ENCODE measurements around the gene ARMH1. TPM values are rescaled to one million over a fixed set of nuclear protein-coding genes. Genes with fewer than 3 reads are reported as not detected.

Gene ARMH1
- total and polyA plus RNA-seq, 4 experiments from 2014 or later = 26.0 to 74.5 (median 47.2) TPM

GRCh38 chr1:44650159-44650831 lies 24.2 kb upstream of the ARMH1 start:
- ChIA-PET CTCF (ENCODE audit: partially characterized antibody) (interaction anchor here (3.2 to 4.3 kb wide), 4 partner anchors 9 to 79 kb away, joined by 39 to 153 read pairs (median 58); no protein-coding TSS in a partner anchor), POLR2A (ENCODE audit: partially characterized antibody) (interaction anchor here (1.2 kb wide), 1 partner anchor 18 kb away, joined by 3 read pairs; no protein-coding TSS in a partner anchor)
- no peak for DNase-seq
- no peaks in the 10 kb centered on the region for H3K27me3 ChIP-seq (ENCODE audit: insufficient read depth, low read length)
- H3K9me3 Mint-ChIP-seq = no peaks in the 10 kb centered on the region
- H3K4me3 Mint-ChIP-seq = peak overlapping the region in 1 of 8 donors; percentile 8
- no peaks in the 10 kb centered on the region for H3K4me1 ChIP-seq (ENCODE audit: insufficient read depth, low read length)
- peaks cover 14 to 64% of the 10 kb centered on the region in 2 donors for H3K36me3 Mint-ChIP-seq
- H3K4me1 Mint-ChIP-seq = no peaks in the 10 kb centered on the region
- no peaks in the 10 kb centered on the region for H3K9me3 ChIP-seq (ENCODE audit: control insufficient read depth in 1 of 2, low read length in 2 of 2)
- H3K4me3 ChIP-seq (ENCODE audit: low read length in 2 of 2) = no peak overlapping the region
- intact Hi-C loops (cut with micrococcal nuclease) = loop anchor here (5.0 kb wide), 1 partner anchor 558 kb away; no protein-coding TSS in a partner anchor
- peaks cover 53% of the 10 kb centered on the region for H3K36me3 ChIP-seq (ENCODE audit: insufficient read depth, low read length)
- H3K27me3 Mint-ChIP-seq = no peaks in the 10 kb centered on the region
- H3K27ac ChIP-seq (ENCODE audit: low read depth, low read length) = no peak overlapping the region
- H3K27ac Mint-ChIP-seq = peak overlapping the region in 1 of 7 donors; percentile 43

GRCh38 chr1:44651069-44651468 lies 23.4 kb upstream of the ARMH1 start:
- no peaks in the 10 kb centered on the region for H3K4me1 Mint-ChIP-seq
- H3K27me3 Mint-ChIP-seq = no peaks in the 10 kb centered on the region
- CTCF ChIA-PET (ENCODE audit: partially characterized antibody) = interaction anchor here (0.6 to 4.3 kb wide), 12 partner anchors 10 to 434 kb away, joined by 3 to 153 read pairs (median 30); no protein-coding TSS in a partner anchor
- H3K9me3 Mint-ChIP-seq = no peaks in the 10 kb centered on the region
- H3K27me3 ChIP-seq (ENCODE audit: insufficient read depth, low read length) = no peaks in the 10 kb centered on the region
- DNase-seq = no peak
- H3K9me3 ChIP-seq (ENCODE audit: control insufficient read depth in 1 of 2, low read length in 2 of 2) = no peaks in the 10 kb centered on the region
- H3K4me1 ChIP-seq (ENCODE audit: insufficient read depth, low read length) = no peaks in the 10 kb centered on the region
- no peak overlapping the region for H3K27ac ChIP-seq (ENCODE audit: low read depth, low read length)
- POLR2A ChIA-PET (ENCODE audit: partially characterized antibody) = interaction anchor here (2.3 to 2.6 kb wide), 4 partner anchors 18 to 273 kb away, joined by 7 to 20 read pairs (median 11); partner anchors contain the start of genes ARMH1 and TMEM53
- H3K27ac Mint-ChIP-seq = peak overlapping the region in 3 of 7 donors; percentile 28 to 79 (median 60)
- intact Hi-C loops (cut with micrococcal nuclease) = loop anchor here (5.0 kb wide), 1 partner anchor 559 kb away; no protein-coding TSS in a partner anchor
- H3K4me3 ChIP-seq (ENCODE audit: low read length in 2 of 2) = no peak overlapping the region
- peaks cover 47% of the 10 kb centered on the region for H3K36me3 ChIP-seq (ENCODE audit: insufficient read depth, low read length)
- H3K36me3 Mint-ChIP-seq = peaks cover 14 to 63% of the 10 kb centered on the region in 2 donors
- H3K4me3 Mint-ChIP-seq = no peak overlapping the region

DNA sequence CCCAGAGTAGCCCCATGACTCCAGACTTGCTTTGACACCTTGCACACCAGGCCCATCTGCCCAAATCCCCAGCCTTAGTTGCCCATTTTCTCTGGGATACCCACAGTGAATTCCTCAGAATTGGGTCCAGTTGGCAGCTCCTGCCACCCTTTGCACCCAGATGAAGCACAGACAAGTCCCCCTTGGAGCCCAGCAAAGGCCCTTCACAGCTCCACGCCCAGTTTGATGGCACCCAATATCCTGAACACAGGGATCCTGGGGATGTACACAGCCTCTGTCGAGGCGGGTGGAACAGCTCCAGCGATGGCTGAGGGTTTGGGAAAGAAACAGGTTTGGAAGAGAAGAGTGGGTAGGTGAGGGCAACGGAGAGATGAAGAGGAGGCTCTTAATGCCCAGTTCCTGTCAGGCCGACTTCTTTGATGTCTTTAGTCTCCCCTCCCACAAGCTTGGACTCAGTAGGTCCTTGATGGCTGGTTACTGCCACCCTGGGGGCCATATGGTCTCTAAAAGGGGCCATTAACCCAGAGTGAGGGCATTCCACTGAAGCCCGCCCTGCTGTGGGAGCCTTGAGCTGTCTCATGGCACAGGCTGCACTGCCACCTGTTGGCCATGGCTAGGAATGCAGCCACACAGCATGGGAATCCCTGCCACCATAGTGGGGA lies 21.9 kb upstream of the ARMH1 start:
- no peaks in the 10 kb centered on the region for H3K27me3 Mint-ChIP-seq
- peak; percentile 57 to 68 (median 64) for DNase-seq
- H3K36me3 ChIP-seq (ENCODE audit: insufficient read depth, low read length) = peaks cover 35% of the 10 kb centered on the region
- H3K4me3 ChIP-seq (ENCODE audit: low read length in 2 of 2) = no peak overlapping the region
- no peaks in the 10 kb centered on the region for H3K27me3 ChIP-seq (ENCODE audit: insufficient read depth, low read length)
- H3K4me1 ChIP-seq (ENCODE audit: insufficient read depth, low read length) = no peaks in the 10 kb centered on the region
- H3K9me3 Mint-ChIP-seq = no peaks in the 10 kb centered on the region
- no peaks in the 10 kb centered on the region for H3K4me1 Mint-ChIP-seq
- H3K27ac ChIP-seq (ENCODE audit: low read depth, low read length) = no peak overlapping the region
- H3K4me3 Mint-ChIP-seq = no peak overlapping the region
- CTCF ChIA-PET (ENCODE audit: partially characterized antibody) = interaction anchor here (0.7 to 4.3 kb wide), 39 partner anchors 10 to 604 kb away, joined by 3 to 153 read pairs (median 5); partner anchors contain the start of genes ARMH1 and TMEM53
- POLR2A ChIA-PET (ENCODE audit: partially characterized antibody) = interaction anchor here (1.2 to 2.6 kb wide), 6 partner anchors 20 to 274 kb away, joined by 3 to 20 read pairs (median 7); partner anchors contain the start of genes ARMH1 and TMEM53
- peaks cover 9 to 51% of the 10 kb centered on the region in 2 donors for H3K36me3 Mint-ChIP-seq
- intact Hi-C loops (cut with micrococcal nuclease) = loop anchor here (1.0 to 5.0 kb wide), 4 partner anchors 22 to 560 kb away; no protein-coding TSS in a partner anchor
- H3K9me3 ChIP-seq (ENCODE audit: control insufficient read depth in 1 of 2, low read length in 2 of 2) = no peaks in the 10 kb centered on the region
- H3K27ac Mint-ChIP-seq = peak overlapping the region; percentile 30 to 64 (median 44)

GRCh38 chr1:44653107-44653964 lies 21.2 kb upstream of the ARMH1 start:
- Histone ChIP-seq H3K27ac (ENCODE audit: low read depth, low read length) (no peak overlapping the region), H3K27me3 (ENCODE audit: insufficient read depth, low read length) (no peaks in the 10 kb centered on the region), H3K4me1 (ENCODE audit: insufficient read depth, low read length) (no peaks in the 10 kb centered on the region), H3K36me3 (ENCODE audit: insufficient read depth, low read length) (peaks cover 27% of the 10 kb centered on the region), H3K9me3 (ENCODE audit: control insufficient read depth in 1 of 2, low read length in 2 of 2) (no peaks in the 10 kb centered on the region), H3K4me3 (ENCODE audit: low read length in 2 of 2) (no peak overlapping the region)
- no peak for DNase-seq
- ChIA-PET CTCF (ENCODE audit: partially characterized antibody) (interaction anchor here (0.7 to 4.3 kb wide), 32 partner anchors 10 to 605 kb away, joined by 3 to 153 read pairs (median 5); partner anchors contain the start of genes ARMH1 and TMEM53), POLR2A (ENCODE audit: partially characterized antibody) (interaction anchor here (2.3 to 2.6 kb wide), 4 partner anchors 20 to 275 kb away, joined by 7 to 20 read pairs (median 11); partner anchors contain the start of genes ARMH1 and TMEM53)
- Mint-ChIP-seq H3K27ac (peak overlapping the region in 1 of 7 donors; percentile 42), H3K36me3 (peaks cover 9 to 43% of the 10 kb centered on the region in 2 donors), H3K9me3 (no peaks in the 10 kb centered on the region), H3K4me3 (no peak overlapping the region), H3K27me3 (no peaks in the 10 kb centered on the region), H3K4me1 (peaks cover 0 to 1% (median 0%) of the 10 kb centered on the region in 4 donors)
- intact Hi-C loops (cut with micrococcal nuclease) = loop anchor here (1.0 to 5.0 kb wide), 4 partner anchors 23 to 561 kb away; no protein-coding TSS in a partner anchor

DNA sequence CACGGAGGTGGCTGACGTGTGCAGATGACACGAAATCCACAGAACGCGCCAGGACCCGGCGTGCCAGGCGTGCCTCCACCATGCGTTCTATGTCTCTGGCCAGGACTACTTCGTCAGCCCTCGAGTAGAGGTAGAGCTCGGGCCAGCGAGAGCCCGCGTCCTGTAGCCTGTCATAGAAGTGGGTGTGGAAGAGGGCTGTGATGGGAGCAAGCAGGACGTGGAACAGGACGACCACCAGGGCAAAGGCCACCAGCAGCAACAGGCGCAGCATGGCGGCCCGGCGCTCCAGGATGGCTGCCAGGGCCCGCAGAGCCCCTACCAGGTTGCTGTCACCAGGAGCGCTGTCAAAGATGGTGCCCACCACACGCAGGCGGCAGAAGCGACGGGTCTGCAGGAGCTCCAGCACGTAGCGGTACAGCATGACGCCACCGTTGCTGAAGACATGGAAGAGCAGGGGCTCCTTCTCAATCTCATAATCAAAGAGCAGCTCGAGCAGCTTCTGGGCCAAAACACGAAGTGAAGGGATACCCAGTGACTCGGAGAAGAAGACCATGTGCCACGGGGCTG lies 19.8 kb upstream of the ARMH1 start:
- Histone ChIP-seq H3K36me3 (ENCODE audit: insufficient read depth, low read length) (peaks cover 14% of the 10 kb centered on the region), H3K4me1 (ENCODE audit: insufficient read depth, low read length) (no peaks in the 10 kb centered on the region), H3K27ac (ENCODE audit: low read depth, low read length) (no peak overlapping the region), H3K27me3 (ENCODE audit: insufficient read depth, low read length) (no peaks in the 10 kb centered on the region), H3K9me3 (ENCODE audit: control insufficient read depth in 1 of 2, low read length in 2 of 2) (no peaks in the 10 kb centered on the region), H3K4me3 (ENCODE audit: low read length in 2 of 2) (no peak overlapping the region)
- intact Hi-C loops (cut with micrococcal nuclease) = loop anchor here (5.0 kb wide), 1 partner anchor 562 kb away; no protein-coding TSS in a partner anchor
- Mint-ChIP-seq H3K27ac (no peak overlapping the region), H3K4me3 (no peak overlapping the region), H3K4me1 (peaks cover 0 to 1% (median 0%) of the 10 kb centered on the region in 4 donors), H3K9me3 (no peaks in the 10 kb centered on the region), H3K36me3 (peaks cover 0 to 30% of the 10 kb centered on the region in 2 donors), H3K27me3 (no peaks in the 10 kb centered on the region)
- DNase-seq = no peak
- ChIA-PET CTCF (ENCODE audit: partially characterized antibody) (interaction anchor here (0.9 to 1.6 kb wide), 3 partner anchors 10 to 82 kb away, joined by 3 to 5 read pairs (median 3); no protein-coding TSS in a partner anchor), POLR2A (ENCODE audit: partially characterized antibody) (no interaction called here)

DNA sequence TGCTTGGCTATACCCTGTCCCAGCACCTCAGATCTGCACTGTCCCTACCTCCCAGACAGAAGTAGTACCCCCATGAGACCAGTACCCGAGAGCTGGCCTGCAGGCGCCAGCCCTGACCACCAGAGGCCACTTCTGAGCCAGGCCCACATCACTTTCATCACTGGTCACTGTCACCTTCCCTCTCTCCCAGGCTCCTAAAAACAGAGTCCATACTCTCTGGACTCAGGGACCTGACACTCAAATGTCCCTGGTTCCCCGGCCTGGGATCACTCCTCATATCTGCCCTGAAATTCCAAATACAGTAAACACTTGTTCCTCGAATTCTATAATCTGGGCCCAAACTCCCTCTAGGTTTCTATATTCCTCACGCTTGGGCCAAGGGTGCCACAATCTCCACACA lies 18.9 kb upstream of the ARMH1 start:
- ChIA-PET CTCF (ENCODE audit: partially characterized antibody) (interaction anchor here (0.9 to 1.6 kb wide), 3 partner anchors 9 to 83 kb away, joined by 3 to 5 read pairs (median 3); no protein-coding TSS in a partner anchor), POLR2A (ENCODE audit: partially characterized antibody) (no interaction called here)
- peaks cover 6% of the 10 kb centered on the region for H3K36me3 ChIP-seq (ENCODE audit: insufficient read depth, low read length)
- H3K4me3 ChIP-seq (ENCODE audit: low read length in 2 of 2) = no peak overlapping the region
- H3K4me1 ChIP-seq (ENCODE audit: insufficient read depth, low read length) = no peaks in the 10 kb centered on the region
- no peaks in the 10 kb centered on the region for H3K9me3 ChIP-seq (ENCODE audit: control insufficient read depth in 1 of 2, low read length in 2 of 2)
- H3K27me3 ChIP-seq (ENCODE audit: insufficient read depth, low read length) = no peaks in the 10 kb centered on the region
- intact Hi-C loops (cut with micrococcal nuclease) = no loop called here
- Mint-ChIP-seq H3K36me3 (peaks cover 0 to 24% of the 10 kb centered on the region in 2 donors), H3K9me3 (no peaks in the 10 kb centered on the region), H3K27ac (no peak overlapping the region), H3K27me3 (no peaks in the 10 kb centered on the region), H3K4me3 (no peak overlapping the region), H3K4me1 (peaks cover 0 to 1% (median 0%) of the 10 kb centered on the region in 4 donors)
- H3K27ac ChIP-seq (ENCODE audit: low read depth, low read length) = no peak overlapping the region
- DNase-seq = no peak
